ENCODE data around the gene ECHDC1. TPM values are rescaled to one million over a fixed set of nuclear protein-coding genes. Genes with fewer than 3 reads are reported as not detected.

Gene ECHDC1
- total RNA-seq, 3 donors from 2014 or later = 78.1 to 104 (median 102) TPM

DNA sequence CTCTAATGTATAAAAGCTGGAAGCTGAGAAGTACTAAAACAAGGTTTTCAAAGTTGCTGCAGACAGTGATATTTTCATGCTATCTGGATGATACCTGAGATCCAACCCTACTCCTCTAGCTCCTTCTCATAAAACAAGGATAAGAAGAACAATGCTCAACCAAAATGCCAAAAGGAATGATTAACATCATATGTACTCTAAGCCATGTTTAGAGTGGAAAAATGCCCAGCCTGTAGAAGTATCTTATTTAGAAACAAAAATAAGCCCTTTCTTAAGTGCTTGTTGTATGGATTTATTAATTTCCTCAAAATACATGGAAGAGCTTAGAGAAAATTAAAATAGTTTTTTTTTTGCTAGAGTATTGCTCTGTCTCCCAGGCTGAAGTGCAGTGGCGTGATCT is 23.7 kb downstream of the ECHDC1 start:
- Histone ChIP-seq H3K36me3 (ENCODE audit: low read depth) (no peaks in the 10 kb centered on the region), H3K9me3 (no peaks in the 10 kb centered on the region), H3K4me1 (ENCODE audit: low read depth) (no peaks in the 10 kb centered on the region), H3K4me3 (no peak overlapping the region)
- TF ChIP-seq CTCF (IDR thresholded peaks at IDR 0.05) = no peak
- intact Hi-C loops (cut with DNase I, micrococcal nuclease) = no loop called here
- DNase-seq (no peak), ATAC-seq (no peak)

- no peak for ATAC-seq
- DNase-seq = no peak
- intact Hi-C loops (cut with DNase I, micrococcal nuclease) = no loop called here
Observed at GRCh38 chr6:127317388-127318128, 25.9 kb downstream of the ECHDC1 start.

GRCh38 chr6:127305741-127306140 is 37.7 kb downstream of the ECHDC1 start:
- no peaks in the 10 kb centered on the region for H3K36me3 ChIP-seq (ENCODE audit: low read depth)
- ATAC-seq (no peak), DNase-seq (no peak)
- intact Hi-C loops (cut with DNase I, micrococcal nuclease) = no loop called here
- H3K9me3 ChIP-seq = no peaks in the 10 kb centered on the region
- no peak for TF ChIP-seq CTCF (IDR thresholded peaks at IDR 0.05)
- no peaks in the 10 kb centered on the region for H3K4me1 ChIP-seq (ENCODE audit: low read depth)
- no peak overlapping the region for H3K4me3 ChIP-seq

More at GRCh38 chr6:127317388-127318128, 25.9 kb downstream of the ECHDC1 start:
- Histone ChIP-seq H3K36me3 (ENCODE audit: low read depth) (no peaks in the 10 kb centered on the region), H3K4me3 (no peak overlapping the region), H3K4me1 (ENCODE audit: low read depth) (no peaks in the 10 kb centered on the region), H3K9me3 (no peaks in the 10 kb centered on the region)
- no peak for TF ChIP-seq CTCF (IDR thresholded peaks at IDR 0.05)

GRCh38 chr6:127303917-127304316 is 39.5 kb downstream of the ECHDC1 start:
- Histone ChIP-seq H3K9me3 (no peaks in the 10 kb centered on the region), H3K36me3 (ENCODE audit: low read depth) (no peaks in the 10 kb centered on the region), H3K4me1 (ENCODE audit: low read depth) (no peaks in the 10 kb centered on the region), H3K4me3 (no peak overlapping the region)
- TF ChIP-seq CTCF (IDR thresholded peaks at IDR 0.05) = no peak
- intact Hi-C loops (cut with DNase I, micrococcal nuclease) = loop anchor here in 1 of 2 donors (5.0 kb wide), 1 partner anchor 118 kb away; no protein-coding TSS in a partner anchor
- DNase-seq = no peak
- peak; percentile 21 for ATAC-seq

GRCh38 chr6:127302728-127303660 is 40.4 kb downstream of the ECHDC1 start:
- Histone ChIP-seq H3K4me1 (ENCODE audit: low read depth) (no peaks in the 10 kb centered on the region), H3K9me3 (no peaks in the 10 kb centered on the region)
- intact Hi-C loops (cut with DNase I, micrococcal nuclease) = loop anchor here in 1 of 2 donors (5.0 kb wide), 1 partner anchor 119 kb away; no protein-coding TSS in a partner anchor

More at GRCh38 chr6:127302728-127303660, 40.4 kb downstream of the ECHDC1 start:
- H3K36me3 ChIP-seq (ENCODE audit: low read depth) = no peaks in the 10 kb centered on the region
- no peak overlapping the region for H3K4me3 ChIP-seq
- ATAC-seq = peak; percentile 84
- DNase-seq = peak in 1 of 3 donors; percentile 83
- TF ChIP-seq CTCF (IDR thresholded peaks at IDR 0.05) = peak; percentile 25

Data from mucosa of descending colon (tissue), 3 donors.